Body of pancreas (tissue), 4 donors: Measurements from ENCODE around the gene ZNF212. TPM values are rescaled to one million over a fixed set of nuclear protein-coding genes. Genes with fewer than 3 reads are reported as not detected.

Source experiments
- ATAC-seq: fragments of 150-250 bp; one replicate; pipeline ENCODE4 v1.9.1; 2016
- DNase-seq, 4 donors: peaks; one replicate each; pipeline ENCODE4 v3.0.0-alpha.2; 2019
- H3K27ac ChIP-seq, 4 donors: fragments of 200-600 bp; sonication (generic); 1 replicate in 3 of 4; 2 replicates in 1 of 4; pipeline versions ENCODE4 v1.5.1 to v1.6.1; 2016 to 2019; ENCODE audit warnings: mild to moderate bottlenecking in 1 of 4, mixed read lengths in 1 of 4, moderate library complexity in 1 of 4
- H3K27me3 ChIP-seq, 2 donors: fragments of 200-600 bp; sonication (generic); one replicate each; pipeline ENCODE4 v1.6.0; 2016; ENCODE audit warnings: mild to moderate bottlenecking in 1 of 2
- H3K36me3 ChIP-seq, 2 donors: fragments of 200-600 bp; sonication (generic); replicated peaks in 1 of 2; 2 replicates each; pipeline ENCODE4 v1.5.1; 2016; ENCODE audit warnings: low read depth in 2 of 2; ENCODE audit not compliant: insufficient read depth in 1 of 2
- H3K4me1 ChIP-seq: fragments of 200-600 bp; sonication (generic); one replicate; pipeline ENCODE4 v1.6.0; 2016
- H3K4me3 ChIP-seq, 2 donors: fragments of 200-600 bp; sonication (generic); 1 replicate in 1 of 2; 2 replicates in 1 of 2; pipeline ENCODE4 v1.5.1; 2016 to 2019
- H3K9me3 ChIP-seq, 3 donors: fragments of 200-600 bp; sonication (generic); 1 replicate in 2 of 3; 2 replicates in 1 of 3; pipeline ENCODE4 v1.5.1; 2016
- CTCF ChIP-seq, 7 experiments: fragments of 450-650 bp in 4 of 7; fragments of 200-600 bp in 3 of 7; sonication (generic) in 3 of 7; IDR thresholded peaks; one replicate each; pipeline ENCODE4 v1.5.1; 2016 to 2019; ENCODE audit warnings: antibody characterized with exemption in 7 of 7
- POLR2A ChIP-seq, 3 donors: fragments of 450-650 bp; IDR thresholded peaks; one replicate each; pipeline ENCODE4 v1.6.1; 2016; ENCODE audit warnings: antibody characterized with exemption in 3 of 3, mild to moderate bottlenecking in 2 of 3
- WGBS, 2 donors: methylation state at CpG; one replicate each; pipeline ENCODE4 v1.1.5; 2017; 5-methylcytosine and 5-hydroxymethylcytosine counted together
- intact Hi-C: fragments of 100-400 bp; cut with DNase I; formaldehyde crosslinking; loops from one replicate; pipeline ENCODE4 v1.15.1; 2023
- total RNA-seq, 2 donors: library from RNA; depleted of rRNA; stranded (reverse); fragments of >200 nt; gene quantifications; one replicate each; pipeline ENCODE4 v1.1.0, GENCODE V29; 2016

ZNF212 gene
- total RNA-seq, 2 donors from 2014 or later = 5.7 to 6.6 TPM

- intact Hi-C loops = no loop called here
- DNase-seq = no peak
- Histone ChIP-seq H3K27ac (no peak overlapping the region), H3K4me3 (no peak overlapping the region), H3K27me3 (no peaks in the 10 kb centered on the region), H3K9me3 (no peaks in the 10 kb centered on the region), H3K4me1 (no peaks in the 10 kb centered on the region), H3K36me3 (peaks cover 0 to 6% of the 10 kb centered on the region in 2 donors)
- WGBS, 2 donors = 80 to 84% methylated on average over 4 of the region's 4 CpGs
- no peak for ATAC-seq
- no peak for TF ChIP-seq CTCF (IDR thresholded peaks at IDR 0.05)
- TF ChIP-seq POLR2A (IDR thresholded peaks at IDR 0.05) = no peak
These were observed 56.9 kb downstream of the ZNF212 start for GRCh38 chr7:149296368-149296767.

- no peak for DNase-seq
- no peaks in the 10 kb centered on the region for H3K27me3 ChIP-seq
These were observed 57.7 kb downstream of the ZNF212 start for GRCh38 chr7:149297034-149297755.

GRCh38 chr7:149300620-149301285, 61.3 kb downstream of the ZNF212 start:
- DNase-seq (no peak), ATAC-seq (no peak)
- Histone ChIP-seq H3K36me3 (no peaks in the 10 kb centered on the region), H3K27me3 (no peaks in the 10 kb centered on the region), H3K4me3 (no peak overlapping the region), H3K9me3 (no peaks in the 10 kb centered on the region), H3K27ac (no peak overlapping the region), H3K4me1 (no peaks in the 10 kb centered on the region)
- TF ChIP-seq CTCF (IDR thresholded peaks at IDR 0.05) (no peak), POLR2A (IDR thresholded peaks at IDR 0.05) (no peak)
- intact Hi-C loops = no loop called here
- WGBS, 2 donors = 66 to 77% methylated on average over 8 of the region's 8 CpGs

More at GRCh38 chr7:149297034-149297755, 57.7 kb downstream of the ZNF212 start:
- H3K27ac ChIP-seq = no peak overlapping the region
- 75 to 79% methylated on average over 5 of the region's 5 CpGs for WGBS, 2 donors
- H3K4me1 ChIP-seq = no peaks in the 10 kb centered on the region
- no peak overlapping the region for H3K4me3 ChIP-seq
- TF ChIP-seq CTCF (IDR thresholded peaks at IDR 0.05) = no peak
- no peak for TF ChIP-seq POLR2A (IDR thresholded peaks at IDR 0.05)
- H3K9me3 ChIP-seq = no peaks in the 10 kb centered on the region
- intact Hi-C loops = no loop called here
- H3K36me3 ChIP-seq = peaks cover 0 to 6% of the 10 kb centered on the region in 2 donors
- no peak for ATAC-seq

DNA sequence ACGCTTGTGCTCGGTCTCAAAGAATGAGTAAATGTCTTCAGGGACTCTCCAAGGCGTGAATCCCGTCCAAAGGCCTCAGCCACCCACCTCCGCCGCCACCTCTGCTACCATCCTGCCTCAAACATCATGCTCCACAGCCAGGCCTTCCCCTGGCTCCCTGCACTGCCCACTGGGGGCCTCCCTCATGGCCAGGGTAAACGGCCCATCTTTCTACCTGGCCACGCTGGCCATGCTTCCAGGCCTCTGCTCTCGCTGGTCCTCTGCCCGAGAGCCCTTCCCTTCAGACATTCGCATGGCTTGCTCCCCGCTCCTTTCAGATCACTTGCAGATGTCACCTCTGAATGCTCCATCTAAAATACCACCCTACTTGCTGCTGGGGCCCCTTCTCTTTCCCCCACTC, 62.8 kb downstream of the ZNF212 start:
- intact Hi-C loops = no loop called here
- 83 to 89% methylated on average over 12 of the region's 12 CpGs for WGBS, 2 donors

More for the DNA sequence above, 62.8 kb downstream of the ZNF212 start:
- H3K4me1 ChIP-seq = no peaks in the 10 kb centered on the region
- no peak overlapping the region for H3K4me3 ChIP-seq
- no peak overlapping the region for H3K27ac ChIP-seq
- H3K36me3 ChIP-seq = no peaks in the 10 kb centered on the region
- no peak for TF ChIP-seq CTCF (IDR thresholded peaks at IDR 0.05)
- no peak for TF ChIP-seq POLR2A (IDR thresholded peaks at IDR 0.05)
- ATAC-seq (no peak), DNase-seq (no peak)
- H3K9me3 ChIP-seq = no peaks in the 10 kb centered on the region
- no peaks in the 10 kb centered on the region for H3K27me3 ChIP-seq
